IMR-90 (cell line): Measurements from ENCODE around the gene PSMC3. TPM values are rescaled to one million over a fixed set of nuclear protein-coding genes. Genes with fewer than 3 reads are reported as not detected.

Experiments
- ATAC-seq: fragments of 200-7000 bp; cut with Tn5 transposase; 2 replicates; pipeline ENCODE4 v1.9.1; 2020; ENCODE audit warnings: low read depth, mild to moderate bottlenecking, moderate library complexity
- BruUV-seq: library from RNA; stranded (reverse); fragments of 400-500 nt; replicated peaks from 2 replicates; lab custom pipeline; 2021; lab: Mats Ljungman, UMichigan
- CTCF ChIA-PET: fragments of 300-600 bp; formaldehyde crosslinking; extraction: SDS; loops from one replicate; lab custom pipeline; 2021; ENCODE audit warnings: antibody characterized with exemption; lab: Yijun Ruan, JAX
- POLR2A ChIA-PET: fragments of 300-600 bp; sonication (Branson Sonifier 250); formaldehyde crosslinking; loops from one replicate; lab custom pipeline; 2022; ENCODE audit warnings: antibody characterized with exemption; ENCODE audit not compliant: unreplicated experiment; lab: Charles Lee
- DNase-seq: peaks from one replicate; pipeline ENCODE4 v3.0.0; 2013
- H2AFZ ChIP-seq: replicated peaks from 2 replicates; pipeline ENCODE3; 2013; ENCODE audit warnings: low read length, mild to moderate bottlenecking; ENCODE audit not compliant: poor library complexity
- H2AK5ac ChIP-seq: 2 replicates; pipeline ENCODE4 v1.6.1; 2013; ENCODE audit warnings: low read depth, low read length, inconsistent platforms
- H2AK9ac ChIP-seq: replicated peaks from 2 replicates; pipeline ENCODE3; 2013; ENCODE audit warnings: mild to moderate bottlenecking, low read depth, low read length, moderate library complexity; ENCODE audit not compliant: poor library complexity
- H2BK120ac ChIP-seq: 2 replicates; pipeline ENCODE4 v1.6.1; 2013; ENCODE audit warnings: low read depth, low read length, inconsistent platforms
- H2BK15ac ChIP-seq: 3 replicates; pipeline ENCODE4 v1.6.1; 2013; ENCODE audit warnings: low read depth, low read length, inconsistent platforms
- H2BK20ac ChIP-seq: 2 replicates; pipeline ENCODE4 v1.6.1; 2013; ENCODE audit warnings: low read depth, mild to moderate bottlenecking, inconsistent platforms, low read length, moderate library complexity
- H2BK5ac ChIP-seq: 2 replicates; pipeline ENCODE4 v1.6.1; 2013; ENCODE audit warnings: mild to moderate bottlenecking, low read depth, low read length, inconsistent platforms; ENCODE audit not compliant: poor library complexity, severe bottlenecking
- H3K14ac ChIP-seq: replicated peaks from 2 replicates; pipeline ENCODE4 v1.6.1; 2013; ENCODE audit warnings: low read depth, low read length, inconsistent platforms
- H3K18ac ChIP-seq: 2 replicates; pipeline ENCODE4 v1.6.1; 2013; ENCODE audit warnings: low read depth, low read length, control low read depth
- H3K23ac ChIP-seq: 2 replicates; pipeline ENCODE4 v1.6.1; 2013; ENCODE audit warnings: low read depth, low read length, inconsistent platforms
- H3K27ac ChIP-seq: 2 replicates; pipeline ENCODE4 v1.5.1; 2013; ENCODE audit warnings: mild to moderate bottlenecking, control low read depth, low read length; ENCODE audit not compliant: insufficient read depth
- H3K27me3 ChIP-seq: 2 replicates; pipeline ENCODE4 v1.6.1; 2013; ENCODE audit warnings: low read length; ENCODE audit not compliant: control insufficient read depth, insufficient read depth
- H3K36me3 ChIP-seq: 2 replicates; pipeline ENCODE4 v1.6.1; 2013; ENCODE audit warnings: low read length, mixed read lengths; ENCODE audit not compliant: control insufficient read depth, insufficient read depth
- H3K4ac ChIP-seq: 2 replicates; pipeline ENCODE4 v1.6.1; 2013; ENCODE audit warnings: low read depth, low read length, inconsistent platforms
- H3K4me1 ChIP-seq: 2 replicates; pipeline ENCODE4 v1.6.1; 2013; ENCODE audit warnings: low read length, mixed read lengths; ENCODE audit not compliant: control insufficient read depth, insufficient read depth
- H3K4me2 ChIP-seq: 2 replicates; pipeline ENCODE4 v1.6.1; 2013; ENCODE audit warnings: low read depth, mild to moderate bottlenecking, control low read depth, low read length, moderate library complexity
- H3K4me3 ChIP-seq: 2 replicates; pipeline ENCODE4 v1.5.1; 2013; ENCODE audit warnings: low read depth, mild to moderate bottlenecking, control low read depth, low read length, moderate library complexity; ENCODE audit not compliant: insufficient read depth
- H3K56ac ChIP-seq: 2 replicates; pipeline ENCODE4 v1.6.1; 2013; ENCODE audit warnings: low read length, inconsistent platforms; ENCODE audit not compliant: insufficient read depth; ENCODE audit errors: extremely low read depth
- H3K79me1 ChIP-seq, 2 experiments: 2 replicates each; pipeline ENCODE4 v1.6.1; 2013; ENCODE audit warnings: low read length in 2 of 2, inconsistent platforms in 1 of 2, low read depth in 1 of 2
- H3K9ac ChIP-seq: 2 replicates; pipeline ENCODE4 v1.6.1; 2013; ENCODE audit warnings: low read depth, low read length, control low read depth
- H3K9me1 ChIP-seq: 2 replicates; pipeline ENCODE4 v1.6.1; 2013; ENCODE audit warnings: low read length, inconsistent platforms; ENCODE audit not compliant: insufficient read depth
- H3K9me3 ChIP-seq: 2 replicates; pipeline ENCODE4 v1.6.1; 2013; ENCODE audit warnings: low read length; ENCODE audit not compliant: control insufficient read depth, insufficient read depth
- H4K20me1 ChIP-seq: 2 replicates; pipeline ENCODE4 v1.6.1; 2013; ENCODE audit warnings: low read length, inconsistent platforms; ENCODE audit not compliant: insufficient read depth
- H4K5ac ChIP-seq: 2 replicates; pipeline ENCODE4 v1.6.1; 2013; ENCODE audit warnings: mild to moderate bottlenecking, low read depth, low read length, control low read depth
- H4K8ac ChIP-seq, 2 experiments: 2 replicates each; pipeline ENCODE4 v1.6.1; 2013; ENCODE audit warnings: low read depth in 2 of 2, low read length in 2 of 2, control low read depth in 1 of 2, inconsistent platforms in 1 of 2
- H4K91ac ChIP-seq: 2 replicates; pipeline ENCODE4 v1.6.1; 2013; ENCODE audit warnings: low read depth, low read length, inconsistent platforms; ENCODE audit not compliant: insufficient read depth
- BHLHE40 ChIP-seq: fragments of 150-350 bp; IDR thresholded peaks from 2 replicates; pipeline ENCODE4 v1.6.1; 2016; ENCODE audit warnings: mild to moderate bottlenecking, low read depth, low read length
- CEBPB ChIP-seq: IDR thresholded peaks from 2 replicates; pipeline ENCODE4 v1.6.1; 2012; ENCODE audit warnings: low read depth, low read length, improper control_type of control experiment
- CHD1 ChIP-seq: IDR thresholded peaks from 2 replicates; pipeline ENCODE4 v1.6.1; 2012; ENCODE audit warnings: low read depth, low read length, improper control_type of control experiment
- CTCF ChIP-seq: conservative IDR thresholded peaks from 2 replicates; pipeline ENCODE4 v1.5.1; 2012; ENCODE audit warnings: mild to moderate bottlenecking, low read depth, low read length, improper control_type of control experiment
- ELK1 ChIP-seq: fragments of 150-350 bp; IDR thresholded peaks from 2 replicates; pipeline ENCODE4 v1.6.1; 2016; ENCODE audit warnings: low read depth, mild to moderate bottlenecking, low read length, moderate library complexity, borderline replicate concordance
- FOS ChIP-seq: fragments of 150-350 bp; IDR thresholded peaks from 2 replicates; pipeline ENCODE4 v1.6.1; 2016; ENCODE audit warnings: low read depth, low read length
- MAFK ChIP-seq: IDR thresholded peaks from 2 replicates; pipeline ENCODE4 v1.6.1; 2012; ENCODE audit warnings: low read depth, low read length, improper control_type of control experiment
- MAZ ChIP-seq: IDR thresholded peaks from 2 replicates; pipeline ENCODE4 v1.6.1; 2012; ENCODE audit warnings: low read depth, mild to moderate bottlenecking, low read length, improper control_type of control experiment, moderate library complexity, borderline replicate concordance
- MXI1 ChIP-seq: IDR thresholded peaks from 2 replicates; pipeline ENCODE4 v1.6.1; 2012; ENCODE audit warnings: low read depth, mild to moderate bottlenecking, low read length, moderate library complexity, borderline replicate concordance
- NFE2L2 ChIP-seq: fragments of 150-350 bp; IDR thresholded peaks from 2 replicates; pipeline ENCODE4 v1.6.1; 2016; ENCODE audit warnings: low read depth, mild to moderate bottlenecking, low read length
- POLR2A ChIP-seq: IDR thresholded peaks from 2 replicates; pipeline ENCODE4 v1.6.1; 2012; ENCODE audit warnings: mild to moderate bottlenecking, low read depth, low read length
- RAD21 ChIP-seq: IDR thresholded peaks from 2 replicates; pipeline ENCODE4 v1.6.1; 2012; ENCODE audit warnings: low read length, improper control_type of control experiment
- RCOR1 ChIP-seq: IDR thresholded peaks from 2 replicates; pipeline ENCODE4 v1.6.1; 2012; ENCODE audit warnings: mild to moderate bottlenecking, low read length, improper control_type of control experiment; ENCODE audit not compliant: insufficient replicate concordance
- RFX5 ChIP-seq: IDR thresholded peaks from 2 replicates; pipeline ENCODE4 v1.8.0; 2012; ENCODE audit warnings: low read depth, mild to moderate bottlenecking, low read length, moderate library complexity
- SMC3 ChIP-seq: fragments of 150-350 bp; IDR thresholded peaks from 2 replicates; pipeline ENCODE4 v1.6.1; 2016; ENCODE audit warnings: low read depth, mild to moderate bottlenecking, antibody characterized with exemption, low read length, moderate library complexity
- USF2 ChIP-seq: fragments of 150-350 bp; IDR thresholded peaks from 2 replicates; pipeline ENCODE4 v1.6.1; 2017; ENCODE audit warnings: mild to moderate bottlenecking, antibody characterized with exemption, low read length, low read depth
- WGBS, 2 experiments: methylation state at CpG; one replicate each; pipeline versions ENCODE4 v1.1.5 to v1.1.7; 2013; ENCODE audit warnings: missing lambda C conversion rate in 2 of 2; ENCODE audit not compliant: insufficient read length in 1 of 2; ENCODE audit errors: extremely low coverage in 2 of 2; 5-methylcytosine and 5-hydroxymethylcytosine counted together
- dilution Hi-C: fragments of 300-500 bp; cut with HindIII; formaldehyde crosslinking; loops from one replicate; pipeline ENCODE4 v1.14.3; 2018; ENCODE audit warnings: low sequenced_read_pairs; ENCODE audit not compliant: unreplicated experiment
- in situ Hi-C: fragments of 300-500 bp; cut with MboI; formaldehyde crosslinking; loops from 3 replicates; pipeline ENCODE4 v1.14.3; 2019; ENCODE audit warnings: low sequenced_read_pairs, inconsistent platforms, mixed read lengths
- intact Hi-C: fragments of 100-400 bp; cut with micrococcal nuclease; formaldehyde crosslinking; loops from 2 replicates; pipeline ENCODE4 v1.10.0; 2022
- polyA plus RNA-seq, 3 experiments: library from polyadenylated mRNA; depleted of rRNA; stranded (reverse); fragments of >200 nt; gene quantifications; 2 replicates each; pipeline ENCODE4 v1.2.3, GENCODE V29; 2012; ENCODE audit warnings: low replicate concordance in 1 of 3
- total RNA-seq: library from RNA; depleted of rRNA; stranded (reverse); fragments of >200 nt; gene quantifications from 2 replicates; pipeline ENCODE4 v1.2.3, GENCODE V29; 2012

Gene PSMC3
- total and polyA plus RNA-seq, 2 of the 4 experiments (the other 2 are of a cell fraction), result 238 to 253 TPM

GRCh38 chr11:47445840-47446239 lies 19.6 kb upstream of the PSMC3 start:
- POLR2A ChIA-PET, result no interaction called here
- Histone ChIP-seq H3K27ac (no peak overlapping the region), H3K4ac (no peak overlapping the region), H3K4me3 (no peak overlapping the region), H3K9ac (no peak overlapping the region), H3K9me3 (no peaks in the 10 kb centered on the region), H4K91ac (no peak overlapping the region), H2AFZ (no peak overlapping the region), H3K27me3 (no peaks in the 10 kb centered on the region), H3K56ac (no peak overlapping the region), H2BK5ac (no peak overlapping the region), H2BK120ac (no peak overlapping the region), H4K5ac (no peak overlapping the region), H3K18ac (no peak overlapping the region), H2BK15ac (no peak overlapping the region), H2BK20ac (no peak overlapping the region), H2AK9ac (no peak overlapping the region), H3K4me1 (no peaks in the 10 kb centered on the region), H3K23ac (no peak overlapping the region), H3K79me1 (no peaks in the 10 kb centered on the region), H3K9me1 (no peaks in the 10 kb centered on the region), H4K20me1 (no peaks in the 10 kb centered on the region), H3K4me2 (no peak overlapping the region), H3K14ac (no peak overlapping the region), H2AK5ac (no peak overlapping the region), H3K36me3 (no peaks in the 10 kb centered on the region), H4K8ac (no peak overlapping the region)
- 91% methylated on average over 1 of the region's 4 CpGs; no CpG with 5 or more reads in 1 of the 2 experiments for WGBS, 2 experiments
- BruUV-seq, result no TSS peak
- intact Hi-C loops, result no loop called here
- DNase-seq (no peak), ATAC-seq (no peak)
- in situ Hi-C loops, result no loop called here
- CTCF ChIA-PET, result interaction anchor here (0.7 kb wide), 1 partner anchor 245 kb away, joined by 3 read pairs; no protein-coding TSS in a partner anchor
- TF ChIP-seq RAD21 (no peak), MAZ (no peak), SMC3 (no peak), FOS (no peak), ELK1 (no peak), CEBPB (no peak), RFX5 (no peak), CHD1 (no peak), MAFK (no peak), BHLHE40 (no peak), USF2 (no peak), MXI1 (no peak), POLR2A (no peak), NFE2L2 (no peak), CTCF (no peak), RCOR1 (no peak)
- dilution Hi-C loops, result no loop called here
